Mesenchymal stem cell (in vitro differentiated cells and primary cell): ENCODE results near the gene HERC3.

Experiments
- DNase-seq: peaks from one replicate; pipeline ENCODE4 v3.0.0-alpha.2; 2013
- H2AFZ ChIP-seq: one replicate; pipeline ENCODE4 v1.6.1; 2013; ENCODE audit warnings: low read depth, mild to moderate bottlenecking, control low read depth, inconsistent platforms, low read length, moderate library complexity
- H2AK5ac ChIP-seq: 2 replicates; pipeline ENCODE4 v1.6.1; 2013; ENCODE audit warnings: low read length, moderate library complexity, mild to moderate bottlenecking, inconsistent platforms; ENCODE audit not compliant: severe bottlenecking
- H2BK120ac ChIP-seq: one replicate; pipeline ENCODE4 v1.6.1; 2013; ENCODE audit warnings: low read depth, mild to moderate bottlenecking, inconsistent platforms, low read length, moderate library complexity
- H2BK12ac ChIP-seq, 2 experiments: one replicate each; pipeline ENCODE4 v1.6.1; 2013; ENCODE audit warnings: inconsistent platforms in 2 of 2, low read length in 2 of 2, mild to moderate bottlenecking in 2 of 2, moderate library complexity in 2 of 2, control low read depth in 1 of 2
- H2BK15ac ChIP-seq: one replicate; pipeline ENCODE4 v1.6.1; 2013; ENCODE audit warnings: mild to moderate bottlenecking, low read depth, inconsistent platforms; ENCODE audit not compliant: poor library complexity, severe bottlenecking
- H2BK5ac ChIP-seq: 2 replicates; pipeline ENCODE4 v1.6.1; 2013; ENCODE audit warnings: low read depth, mild to moderate bottlenecking, low read length, control low read depth, inconsistent platforms; ENCODE audit not compliant: poor library complexity, severe bottlenecking
- H3K14ac ChIP-seq, 2 experiments: one replicate each; pipeline ENCODE4 v1.6.1; 2013; ENCODE audit warnings: inconsistent platforms in 2 of 2, low read length in 2 of 2, control low read depth in 1 of 2, mild to moderate bottlenecking in 1 of 2, moderate library complexity in 1 of 2
- H3K18ac ChIP-seq, 2 experiments: one replicate each; pipeline ENCODE4 v1.6.1; 2013; ENCODE audit warnings: inconsistent platforms in 2 of 2, low read length in 2 of 2, control low read depth in 1 of 2, low read depth in 1 of 2, mild to moderate bottlenecking in 1 of 2
- H3K23ac ChIP-seq, 2 experiments: one replicate each; pipeline ENCODE4 v1.6.1; 2013; ENCODE audit warnings: inconsistent platforms in 2 of 2, low read length in 2 of 2, mild to moderate bottlenecking in 2 of 2, moderate library complexity in 2 of 2, control low read depth in 1 of 2
- H3K27ac ChIP-seq: 2 replicates; pipeline ENCODE4 v1.5.1; 2013; ENCODE audit warnings: mild to moderate bottlenecking, moderate library complexity, low read length, control low read depth, inconsistent platforms; ENCODE audit not compliant: poor library complexity, severe bottlenecking
- H3K27me3 ChIP-seq, 2 experiments: 2 replicates each; pipeline versions ENCODE4 v1.6.1 to v1.7.0; 2013; ENCODE audit warnings: low read length in 2 of 2, mild to moderate bottlenecking in 2 of 2, moderate library complexity in 2 of 2, control low read depth in 1 of 2, inconsistent platforms in 1 of 2; ENCODE audit not compliant: control insufficient read depth in 1 of 2, insufficient read depth in 1 of 2
- H3K36me3 ChIP-seq, 2 experiments: 2 replicates each; pipeline versions ENCODE4 v1.6.1 to v1.7.0; 2013; ENCODE audit warnings: low read length in 2 of 2, control low read depth in 1 of 2, inconsistent platforms in 1 of 2, low read depth in 1 of 2, mild to moderate bottlenecking in 1 of 2; ENCODE audit not compliant: insufficient read depth in 2 of 2, control insufficient read depth in 1 of 2
- H3K4ac ChIP-seq, 2 experiments: one replicate each; pipeline ENCODE4 v1.6.1; 2013; ENCODE audit warnings: inconsistent platforms in 2 of 2, low read length in 2 of 2, mild to moderate bottlenecking in 2 of 2, moderate library complexity in 2 of 2, control low read depth in 1 of 2, low read depth in 1 of 2
- H3K4me1 ChIP-seq: 2 replicates; pipeline ENCODE4 v1.6.1; 2013; ENCODE audit warnings: low read depth, low read length, control low read depth; ENCODE audit not compliant: control insufficient read depth, insufficient read depth
- H3K4me2 ChIP-seq: 2 replicates; pipeline ENCODE4 v1.6.1; 2013; ENCODE audit warnings: low read length, mild to moderate bottlenecking, inconsistent platforms; ENCODE audit not compliant: poor library complexity, severe bottlenecking
- H3K4me3 ChIP-seq, 2 experiments: 2 replicates each; pipeline versions ENCODE4 v1.5.1 to v1.7.0; 2013; ENCODE audit warnings: low read length in 2 of 2, mild to moderate bottlenecking in 2 of 2, control low read depth in 1 of 2, low read depth in 1 of 2; ENCODE audit not compliant: insufficient read depth in 1 of 2
- H3K79me1 ChIP-seq: replicated peaks from 2 replicates; pipeline ENCODE4 v1.6.1; 2013; ENCODE audit warnings: mild to moderate bottlenecking, control low read depth, low read length, inconsistent platforms; ENCODE audit not compliant: poor library complexity, severe bottlenecking
- H3K9ac ChIP-seq: 2 replicates; pipeline ENCODE4 v1.7.0; 2013; ENCODE audit warnings: mild to moderate bottlenecking, low read length, moderate library complexity
- H3K9me3 ChIP-seq: 2 replicates; pipeline ENCODE4 v1.7.0; 2013; ENCODE audit warnings: mild to moderate bottlenecking, low read length; ENCODE audit not compliant: control insufficient read depth
- H4K8ac ChIP-seq: one replicate; pipeline ENCODE4 v1.6.1; 2013; ENCODE audit warnings: inconsistent platforms, mild to moderate bottlenecking, low read length, moderate library complexity
- H4K91ac ChIP-seq: one replicate; pipeline ENCODE4 v1.6.1; 2013; ENCODE audit warnings: mild to moderate bottlenecking, low read length, inconsistent platforms
- WGBS: methylation state at CpG from one replicate; pipeline ENCODE4 v1.1.7; 2013; ENCODE audit warnings: mixed read lengths; 5-methylcytosine and 5-hydroxymethylcytosine counted together

The HERC3 gene

DNA sequence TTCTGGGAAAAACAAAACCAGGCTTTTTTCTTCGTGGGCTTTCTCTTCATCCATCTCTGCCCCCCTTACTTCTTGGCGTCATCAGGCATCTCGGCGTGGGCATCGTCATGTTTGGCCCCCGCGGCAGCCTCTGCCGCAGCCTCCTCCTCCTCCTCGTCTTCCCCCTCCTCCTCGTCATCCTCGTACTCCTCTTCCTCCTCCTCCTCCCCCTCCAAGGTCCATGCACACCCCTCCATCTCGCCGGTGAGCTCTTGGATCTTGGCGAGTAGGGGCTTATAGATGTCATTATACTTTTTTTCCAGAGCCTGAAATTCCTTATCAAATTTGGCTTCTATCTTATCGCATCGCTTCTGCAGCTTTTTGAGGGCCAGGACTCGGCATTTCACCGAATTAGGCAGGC, 104.9 kb downstream of the HERC3 start:
- no peak overlapping the region for H3K4ac ChIP-seq
- no peaks in the 10 kb centered on the region for H3K27me3 ChIP-seq
- WGBS: 56% methylated on average over 18 of the region's 18 CpGs
- no peak overlapping the region for H3K27ac ChIP-seq
- peak overlapping the region; percentile 89 for H3K9ac ChIP-seq
- H2BK12ac ChIP-seq: no peak overlapping the region
- no peaks in the 10 kb centered on the region for H3K9me3 ChIP-seq
- H4K8ac ChIP-seq: peak overlapping the region; percentile 19
- DNase-seq: peak; percentile 28
- peaks cover 0 to 8% of the 10 kb centered on the region in 2 experiments for H3K36me3 ChIP-seq
- no peak overlapping the region for H2BK5ac ChIP-seq
- H3K4me1 ChIP-seq: no peaks in the 10 kb centered on the region
- no peak overlapping the region for H3K23ac ChIP-seq
- H3K4me3 ChIP-seq: peak overlapping the region; percentile 72 to 78
- H3K4me2 ChIP-seq: peak overlapping the region; percentile 77
- peaks cover 4% of the 10 kb centered on the region for H3K79me1 ChIP-seq
- peak overlapping the region in 1 of 2 experiments; percentile 70 for H3K14ac ChIP-seq
- H3K18ac ChIP-seq: peak overlapping the region in 1 of 2 experiments; percentile 78
- H4K91ac ChIP-seq: no peak overlapping the region
- H2BK15ac ChIP-seq: no peak overlapping the region
- H2AK5ac ChIP-seq: no peak overlapping the region
- H2AFZ ChIP-seq: peak overlapping the region; percentile 37
- H2BK120ac ChIP-seq: no peak overlapping the region

- no peak within 1 kb of the TSS for H2AK5ac ChIP-seq
- no peaks in the 10 kb centered on the region for H3K4me1 ChIP-seq
- no peak within 1 kb of the TSS for H3K27ac ChIP-seq
- peak within 1 kb of the TSS; percentile 72 to 78 for H3K4me3 ChIP-seq
- H2BK15ac ChIP-seq: no peak within 1 kb of the TSS
- peak within 1 kb of the TSS; percentile 89 for H3K9ac ChIP-seq
- H3K14ac ChIP-seq: peak within 1 kb of the TSS in 1 of 2 experiments; percentile 79
- no peak within 1 kb of the TSS for H2BK120ac ChIP-seq
- peak within 1 kb of the TSS in 1 of 2 experiments; percentile 78 for H3K18ac ChIP-seq
- no peak within 1 kb of the TSS for H4K91ac ChIP-seq
- H3K23ac ChIP-seq: no peak within 1 kb of the TSS
- peak within 1 kb of the TSS; percentile 19 for H4K8ac ChIP-seq
- H3K79me1 ChIP-seq: peaks cover 4% of the 10 kb centered on the region
- H2AFZ ChIP-seq: peak within 1 kb of the TSS; percentile 37
- no peak within 1 kb of the TSS for H2BK12ac ChIP-seq
- 65% methylated on average over 40 of the region's 40 CpGs for WGBS
- DNase-seq: peak; percentile 76
- no peak within 1 kb of the TSS for H2BK5ac ChIP-seq
- peak within 1 kb of the TSS; percentile 77 for H3K4me2 ChIP-seq
- H3K4ac ChIP-seq: no peak within 1 kb of the TSS
- H3K36me3 ChIP-seq: peaks cover 0 to 4% of the 10 kb centered on the region in 2 experiments
- no peaks in the 10 kb centered on the region for H3K27me3 ChIP-seq
- H3K9me3 ChIP-seq: no peaks in the 10 kb centered on the region
Observed at GRCh38 chr4:88697588-88698329, 105.5 kb downstream of the HERC3 start, which contains the start of gene NAP1L5. TSS of gene NAP1L5 (minus strand) at chr4:88697829. CDS start at chr4:88697754, 75 bp downstream.

GRCh38 chr4:88698519-88698918, 106.2 kb downstream of the HERC3 start:
- Histone ChIP-seq H2BK12ac (no peak overlapping the region), H4K8ac (no peak overlapping the region), H3K4ac (no peak overlapping the region), H3K23ac (no peak overlapping the region), H3K36me3 (peaks cover 0 to 4% of the 10 kb centered on the region in 2 experiments), H3K27ac (no peak overlapping the region), H2BK15ac (no peak overlapping the region), H2BK5ac (no peak overlapping the region), H2BK120ac (no peak overlapping the region), H2AFZ (no peak overlapping the region), H2AK5ac (no peak overlapping the region), H3K9ac (no peak overlapping the region), H3K9me3 (no peaks in the 10 kb centered on the region), H4K91ac (no peak overlapping the region), H3K27me3 (no peaks in the 10 kb centered on the region), H3K79me1 (peaks cover 4% of the 10 kb centered on the region), H3K4me3 (no peak overlapping the region), H3K14ac (no peak overlapping the region), H3K4me1 (no peaks in the 10 kb centered on the region), H3K4me2 (no peak overlapping the region), H3K18ac (no peak overlapping the region)
- WGBS: 90% methylated on average over 7 of the region's 7 CpGs
- DNase-seq: no peak

DNA sequence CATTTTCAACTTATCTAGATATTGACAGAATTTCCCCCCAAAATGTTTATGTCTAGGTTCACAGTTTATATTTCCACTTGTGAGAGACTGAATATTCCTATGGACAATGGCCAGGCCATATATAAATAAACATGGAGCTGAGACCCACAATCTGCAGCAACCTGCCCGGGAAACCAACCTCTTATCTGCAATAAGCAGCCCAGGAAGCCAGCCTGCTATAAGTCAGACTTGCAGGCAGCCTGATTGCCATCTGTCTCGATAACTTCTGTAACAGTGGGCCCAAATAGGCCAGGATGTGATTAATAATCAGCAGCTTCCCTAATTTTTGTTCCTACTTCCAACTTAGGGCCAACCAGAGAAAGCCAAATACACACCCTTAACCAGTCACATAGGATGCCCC, 110.5 kb downstream of the HERC3 start:
- no peak overlapping the region for H2BK15ac ChIP-seq
- DNase-seq: no peak
- no peak overlapping the region for H3K27ac ChIP-seq
- H2BK12ac ChIP-seq: no peak overlapping the region
- no peak overlapping the region for H2AK5ac ChIP-seq
- H3K9me3 ChIP-seq: no peaks in the 10 kb centered on the region
- H4K8ac ChIP-seq: no peak overlapping the region
- no peak overlapping the region for H2BK120ac ChIP-seq
- H2AFZ ChIP-seq: no peak overlapping the region
- no peak overlapping the region for H3K18ac ChIP-seq
- H3K27me3 ChIP-seq: no peaks in the 10 kb centered on the region
- no peak overlapping the region for H3K23ac ChIP-seq
- WGBS: 96% methylated on average over 2 of the region's 2 CpGs
- H4K91ac ChIP-seq: no peak overlapping the region
- no peak overlapping the region for H3K14ac ChIP-seq
- H3K9ac ChIP-seq: no peak overlapping the region
- no peak overlapping the region for H2BK5ac ChIP-seq
- no peak overlapping the region for H3K4me3 ChIP-seq
- no peak overlapping the region for H3K4ac ChIP-seq
- H3K4me2 ChIP-seq: no peak overlapping the region
- H3K36me3 ChIP-seq: peaks cover 0 to 21% of the 10 kb centered on the region in 2 experiments
- no peaks in the 10 kb centered on the region for H3K79me1 ChIP-seq
- H3K4me1 ChIP-seq: no peaks in the 10 kb centered on the region
